Upper lobe of left lung (tissue), 4 donors: Measurements from ENCODE around the gene IKZF2.

Experiments used
- CTCF ChIP-seq, 6 experiments: fragments of 450-650 bp in 4 of 6; fragments of 200-600 bp in 2 of 6; sonication (generic) in 2 of 6; IDR thresholded peaks; one replicate each; pipeline ENCODE4 v1.5.1; 2016 to 2019; ENCODE audit warnings: antibody characterized with exemption in 6 of 6
- EP300 ChIP-seq, 4 donors: sonication (generic); formaldehyde crosslinking; IDR thresholded peaks; one replicate each; pipeline ENCODE4 v1.5.1; 2017; ENCODE audit warnings: antibody characterized with exemption in 4 of 4, control low read depth in 2 of 4
- POLR2AphosphoS5 ChIP-seq, 2 donors: sonication (generic); formaldehyde crosslinking; IDR thresholded peaks; one replicate each; pipeline ENCODE4 v1.5.1; 2017; ENCODE audit warnings: antibody characterized with exemption in 2 of 2

- TF ChIP-seq EP300 (IDR thresholded peaks at IDR 0.05) (no peak), POLR2AphosphoS5 (IDR thresholded peaks at IDR 0.05) (no peak), CTCF (IDR thresholded peaks at IDR 0.05) (no peak)
These were observed 43.7 kb downstream of the IKZF2 start for GRCh38 chr2:213107728-213108127.
